HG02973 (cell line): ENCODE data around the gene MALT1.

Experiments used
- ATAC-seq: cut with Tn5 transposase; IDR thresholded peaks from one replicate; pipeline ENCODE4 v1.9.1; 2021; ENCODE audit warnings: moderate library complexity; ENCODE audit not compliant: unreplicated experiment

Gene MALT1

DNA sequence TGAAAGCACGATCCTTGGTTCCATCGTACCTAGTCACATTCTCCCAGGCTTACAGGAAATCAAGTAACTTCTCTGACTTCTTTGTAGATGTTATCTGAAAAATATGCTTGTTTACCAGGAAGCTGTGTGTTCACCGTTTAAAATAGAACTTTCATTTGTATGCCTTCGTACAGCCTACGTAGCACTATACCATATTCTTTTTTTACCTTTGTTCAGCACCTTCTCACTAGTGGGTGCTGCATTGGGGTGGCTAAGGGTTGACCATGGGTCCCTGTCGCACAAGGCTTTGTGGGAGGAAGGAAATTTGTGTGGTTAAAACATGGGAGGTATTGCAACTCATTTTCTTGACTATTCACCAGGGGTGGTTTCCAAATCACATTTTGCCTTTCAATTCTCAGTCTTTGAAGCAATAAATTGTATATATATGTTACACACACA, 16.6 kb downstream of the MALT1 start:
- peak; percentile 83 for ATAC-seq

GRCh38 chr18:58690259-58690658, 19.0 kb downstream of the MALT1 start:
- no peak for ATAC-seq

- no peak for ATAC-seq
Observed at GRCh38 chr18:58691256-58691655, 20.0 kb downstream of the MALT1 start.

DNA sequence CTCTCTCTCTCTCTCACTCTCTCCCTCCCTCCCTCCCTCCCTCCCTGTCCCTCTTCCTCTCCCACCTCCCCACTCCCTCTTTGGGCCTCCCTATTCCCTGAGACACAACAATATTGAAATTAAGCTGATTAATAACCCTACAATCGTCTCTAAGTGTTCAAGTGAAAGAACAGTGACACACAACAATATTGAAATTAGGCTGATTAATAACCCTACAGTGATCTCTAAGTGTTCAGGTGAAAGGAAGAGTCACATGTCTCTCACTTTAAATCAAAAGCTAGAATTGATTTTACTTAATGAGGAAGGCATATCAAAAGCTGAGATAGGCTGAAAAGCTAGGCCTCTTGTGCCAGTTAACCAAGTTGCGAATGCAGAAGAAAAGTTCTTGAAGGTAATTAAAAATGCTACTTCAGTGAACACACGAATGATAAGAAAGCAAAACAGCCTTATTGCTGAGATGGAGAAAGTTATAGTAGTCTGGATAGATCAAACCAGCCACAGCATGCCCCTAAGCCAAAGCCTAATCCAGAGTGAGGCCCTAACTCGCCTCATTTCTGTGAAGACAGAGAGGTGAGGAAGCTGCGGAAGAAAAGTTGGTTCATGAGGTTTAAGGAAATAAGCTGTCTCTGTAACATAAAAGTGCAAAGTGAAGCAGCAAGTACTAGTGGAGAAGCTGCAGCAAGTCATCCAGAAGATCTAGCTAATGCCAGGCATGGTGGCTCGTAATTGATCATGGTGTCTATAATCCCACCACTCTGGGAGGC, 21.3 kb downstream of the MALT1 start:
- ATAC-seq = no peak

- ATAC-seq = no peak
Observed at GRCh38 chr18:58694221-58694620, 23.0 kb downstream of the MALT1 start.

GRCh38 chr18:58694720-58695468, 23.6 kb downstream of the MALT1 start:
- ATAC-seq = no peak

DNA sequence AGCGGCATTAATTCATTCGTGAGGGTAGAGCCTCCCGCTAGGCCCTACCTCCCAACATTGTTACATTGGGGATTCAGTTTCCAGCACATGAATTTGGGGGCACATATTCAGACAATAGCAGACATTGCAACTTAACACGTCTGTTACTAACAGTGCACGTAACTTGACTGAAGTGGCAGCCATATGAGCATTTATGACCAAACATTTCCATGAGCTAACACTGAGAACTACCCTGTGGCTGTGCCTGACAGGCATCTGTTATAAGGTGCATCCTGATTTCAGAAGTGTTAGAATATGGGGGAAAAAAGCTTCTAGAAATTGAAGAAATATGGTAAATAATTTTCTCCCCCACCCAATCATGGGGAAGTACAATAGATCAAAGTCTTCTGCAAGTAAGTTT, 24.5 kb downstream of the MALT1 start:
- no peak for ATAC-seq

DNA sequence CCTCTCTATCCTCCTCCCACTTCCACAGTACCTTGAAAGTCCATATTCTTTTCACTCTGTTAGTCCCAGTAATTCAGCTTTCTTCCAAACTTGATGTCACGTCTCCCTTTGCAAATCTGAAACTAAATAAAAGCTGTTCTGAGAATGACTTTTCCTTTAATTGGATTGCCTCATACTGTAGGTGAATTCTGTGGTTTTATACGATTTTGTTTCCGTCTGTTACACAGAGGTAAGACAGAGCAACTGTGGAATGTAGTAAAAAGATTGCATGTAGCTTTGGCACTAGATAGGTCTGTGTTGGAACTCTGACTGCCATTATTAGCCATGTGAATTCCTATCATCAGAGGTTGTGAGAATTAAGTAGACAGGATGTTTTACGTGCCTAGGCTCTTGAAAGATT, 25.9 kb downstream of the MALT1 start:
- no peak for ATAC-seq

DNA sequence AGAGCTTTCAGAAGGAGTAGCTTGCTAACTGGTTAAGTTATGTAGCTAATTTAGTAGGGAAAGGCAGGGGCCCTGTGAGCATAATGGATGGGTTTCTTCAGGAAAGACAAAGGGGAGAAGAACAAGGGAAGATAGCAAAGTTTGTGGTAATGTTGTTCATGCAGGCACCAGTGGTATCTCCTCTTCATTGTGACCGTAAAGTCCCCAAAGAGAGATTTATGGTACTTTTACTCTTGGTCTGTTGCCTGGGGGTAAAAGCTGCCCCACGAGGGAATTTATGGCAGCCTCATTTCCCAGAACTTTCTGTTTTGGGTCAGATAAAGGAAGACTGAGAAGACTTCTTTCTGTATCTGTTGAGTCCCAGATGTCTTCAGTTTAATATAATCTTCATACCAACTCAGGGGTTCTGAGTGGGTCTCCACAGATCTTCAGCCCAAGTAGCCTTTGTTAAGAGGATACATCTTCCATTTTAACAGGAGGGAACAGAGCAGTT, 27.5 kb downstream of the MALT1 start:
- ATAC-seq = no peak

- no peak for ATAC-seq
Observed at GRCh38 chr18:58699551-58699950, 28.3 kb downstream of the MALT1 start.

DNA sequence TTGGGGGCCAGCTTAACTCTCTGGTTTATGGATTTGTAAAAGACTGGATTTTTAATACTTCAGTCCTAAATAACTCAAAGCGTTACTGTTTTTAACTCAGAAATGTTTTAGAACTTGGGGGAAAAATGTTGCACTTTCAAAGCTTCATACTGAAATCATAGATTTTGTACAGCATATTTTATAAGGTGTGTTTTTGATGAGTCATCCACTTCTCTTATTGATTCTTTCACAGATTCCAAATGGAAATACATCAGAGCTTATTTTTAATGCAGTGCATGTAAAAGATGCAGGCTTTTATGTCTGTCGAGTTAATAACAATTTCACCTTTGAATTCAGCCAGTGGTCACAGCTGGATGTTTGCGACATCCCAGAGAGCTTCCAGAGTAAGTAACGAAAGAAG, 28.9 kb downstream of the MALT1 start:
- no peak for ATAC-seq

GRCh38 chr18:58712930-58713329, 41.7 kb downstream of the MALT1 start:
- no peak for ATAC-seq

- no peak for ATAC-seq
Observed at GRCh38 chr18:58714259-58714658, 43.0 kb downstream of the MALT1 start.

DNA sequence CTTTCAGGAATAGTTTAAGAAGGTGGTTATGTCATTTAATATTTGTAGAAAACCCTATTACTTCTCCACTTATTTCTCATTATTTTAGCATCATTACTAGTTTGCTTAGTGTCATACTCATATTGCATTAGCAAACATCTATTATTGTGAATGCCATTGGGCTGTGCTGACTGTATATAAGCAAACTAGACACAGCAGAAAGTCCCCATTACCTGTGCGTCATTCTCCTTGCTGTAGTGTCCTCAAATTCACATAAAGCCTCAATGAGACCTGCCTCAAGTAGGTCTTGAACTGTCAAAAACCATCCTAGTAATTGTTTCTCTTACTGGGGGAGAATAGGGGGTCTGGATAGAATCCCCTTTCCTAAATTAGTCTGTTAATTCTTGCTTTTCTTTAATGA, 43.6 kb downstream of the MALT1 start:
- no peak for ATAC-seq

GRCh38 chr18:58715540-58715939, 44.3 kb downstream of the MALT1 start:
- ATAC-seq = no peak

DNA sequence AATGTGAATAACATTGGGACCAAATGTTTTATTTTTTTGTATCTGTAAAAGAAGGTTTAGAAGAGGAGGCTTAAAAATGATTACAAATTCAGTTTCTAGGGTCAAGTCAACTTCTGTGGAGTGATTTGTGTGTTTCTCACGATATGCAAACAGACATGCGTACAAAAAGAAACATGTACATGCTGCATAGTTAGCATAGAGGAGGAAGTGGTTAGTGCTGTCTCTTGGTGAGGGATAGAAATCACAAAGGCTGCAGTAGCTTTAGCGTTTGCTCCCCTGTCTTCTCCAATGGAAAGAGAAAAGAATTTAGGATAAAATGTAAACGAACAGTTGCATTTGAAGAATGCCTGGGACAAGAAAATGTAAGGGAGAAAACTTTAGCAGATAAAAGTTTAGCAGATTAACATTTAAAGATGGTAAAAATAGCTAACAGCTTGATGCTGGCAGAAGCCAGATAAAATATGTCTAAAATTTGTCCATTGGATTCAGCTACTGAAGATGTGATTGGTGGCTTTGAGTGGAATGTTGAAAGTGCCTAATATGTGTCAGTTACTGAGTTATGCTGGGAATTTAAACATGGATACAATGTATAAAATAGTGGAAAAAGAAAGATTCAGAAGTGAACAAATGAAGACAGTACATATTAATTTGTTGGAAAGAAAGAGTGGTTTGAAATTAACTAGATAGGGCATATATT, 44.9 kb downstream of the MALT1 start:
- ATAC-seq = no peak

GRCh38 chr18:58721566-58722239, 50.4 kb downstream of the MALT1 start:
- no peak for ATAC-seq

DNA sequence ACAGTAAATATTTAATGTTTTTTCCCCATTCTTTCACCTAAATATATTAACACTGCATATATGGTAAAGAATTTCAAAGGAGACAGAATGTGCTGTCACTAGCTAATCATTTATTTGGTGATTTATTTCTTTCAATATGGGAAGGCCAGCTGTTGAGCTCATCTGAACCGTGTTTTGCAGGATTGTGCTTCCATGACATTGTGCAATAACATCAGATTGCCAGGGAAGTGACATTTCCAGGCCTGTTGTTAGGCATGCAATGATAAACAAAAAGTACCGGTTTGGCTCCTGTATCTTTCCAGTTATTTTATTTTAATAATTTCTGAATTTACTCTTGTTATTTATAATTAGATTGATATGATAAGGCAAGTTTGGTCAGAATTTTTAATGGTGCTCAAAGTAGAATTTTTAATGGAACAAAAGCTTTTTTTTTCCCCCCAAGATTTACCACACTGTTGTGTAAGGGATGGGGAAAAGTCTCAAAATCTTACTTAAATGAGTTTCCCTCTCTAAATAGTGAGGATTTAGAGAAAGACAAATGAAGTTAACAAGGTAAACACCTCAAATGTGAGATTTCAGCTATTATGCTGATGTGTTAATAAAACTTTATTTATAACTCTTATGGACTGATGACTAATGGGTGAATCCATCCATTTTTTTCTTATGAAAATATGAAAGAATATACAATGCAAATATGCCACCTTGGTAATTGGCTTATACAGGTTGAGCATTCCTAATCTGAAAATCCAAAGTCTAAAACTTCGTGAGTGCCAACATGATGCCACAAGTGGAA, 52.7 kb downstream of the MALT1 start:
- ATAC-seq = no peak

- ATAC-seq = no peak
Observed at GRCh38 chr18:58726671-58727070, 55.4 kb downstream of the MALT1 start.

GRCh38 chr18:58727776-58728500, 56.7 kb downstream of the MALT1 start:
- ATAC-seq = no peak
